ENCODE data around the gene CELF2.

Gene CELF2

DNA sequence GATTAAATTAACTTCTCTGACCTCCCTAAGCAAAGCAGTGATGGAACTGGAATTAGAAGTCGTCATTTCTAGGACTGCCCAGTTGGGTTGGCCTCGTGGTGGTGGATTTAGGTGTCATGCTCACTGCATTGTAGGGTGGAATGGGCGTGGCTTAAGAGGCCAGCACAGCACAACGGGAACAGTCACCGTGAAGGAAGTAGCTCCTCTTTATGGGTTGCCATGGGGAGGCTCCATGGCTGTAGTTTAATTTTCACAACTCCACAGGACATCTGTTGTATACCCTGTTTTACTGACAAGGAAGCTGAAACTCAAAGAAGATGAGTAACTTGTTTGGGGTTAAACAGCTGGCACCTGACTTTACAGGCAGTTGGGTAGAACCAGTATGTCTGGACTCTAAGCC lies 208.3 kb downstream of the CELF2 start:
- no peak overlapping the region for H3K4me3 ChIP-seq (ENCODE audit: low read depth, low read length)
- in situ Hi-C loops (cut with HindIII; ENCODE audit: low sequenced_read_pairs), result no loop called here
- no peak for DNase-seq (ENCODE audit: low read depth)
- TF ChIP-seq, protein P1, sequence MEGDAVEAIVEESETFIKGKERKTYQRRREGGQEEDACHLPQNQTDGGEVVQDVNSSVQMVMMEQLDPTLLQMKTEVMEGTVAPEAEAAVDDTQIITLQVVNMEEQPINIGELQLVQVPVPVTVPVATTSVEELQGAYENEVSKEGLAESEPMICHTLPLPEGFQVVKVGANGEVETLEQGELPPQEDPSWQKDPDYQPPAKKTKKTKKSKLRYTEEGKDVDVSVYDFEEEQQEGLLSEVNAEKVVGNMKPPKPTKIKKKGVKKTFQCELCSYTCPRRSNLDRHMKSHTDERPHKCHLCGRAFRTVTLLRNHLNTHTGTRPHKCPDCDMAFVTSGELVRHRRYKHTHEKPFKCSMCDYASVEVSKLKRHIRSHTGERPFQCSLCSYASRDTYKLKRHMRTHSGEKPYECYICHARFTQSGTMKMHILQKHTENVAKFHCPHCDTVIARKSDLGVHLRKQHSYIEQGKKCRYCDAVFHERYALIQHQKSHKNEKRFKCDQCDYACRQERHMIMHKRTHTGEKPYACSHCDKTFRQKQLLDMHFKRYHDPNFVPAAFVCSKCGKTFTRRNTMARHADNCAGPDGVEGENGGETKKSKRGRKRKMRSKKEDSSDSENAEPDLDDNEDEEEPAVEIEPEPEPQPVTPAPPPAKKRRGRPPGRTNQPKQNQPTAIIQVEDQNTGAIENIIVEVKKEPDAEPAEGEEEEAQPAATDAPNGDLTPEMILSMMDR (IDR thresholded peaks at IDR 0.05; ENCODE audit: low read depth, low read length, missing control alignments), result no peak

DNA sequence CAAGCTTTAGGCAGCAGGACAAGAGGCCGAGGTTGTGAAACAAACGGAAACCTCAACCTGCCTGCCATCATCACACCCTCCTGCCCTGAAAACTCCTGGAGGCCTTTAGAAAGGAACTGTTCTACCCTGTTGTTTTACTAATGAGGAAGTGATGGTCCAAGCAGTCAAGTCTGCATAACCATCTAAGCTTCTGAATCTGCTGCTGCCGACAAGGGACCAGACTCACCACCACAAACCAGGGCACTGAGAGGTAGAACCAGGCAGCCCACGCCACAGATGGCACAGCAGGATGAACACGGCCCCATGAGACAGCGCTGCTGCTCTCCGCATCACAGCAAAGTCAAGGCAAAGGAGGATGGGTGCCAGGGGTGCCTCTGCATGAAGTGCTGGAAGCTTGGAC lies 209.4 kb downstream of the CELF2 start:
- no peak overlapping the region for H3K4me3 ChIP-seq (ENCODE audit: low read depth, low read length)
- in situ Hi-C loops (cut with HindIII; ENCODE audit: low sequenced_read_pairs), result no loop called here
- TF ChIP-seq, protein P1 (IDR thresholded peaks at IDR 0.05; ENCODE audit: low read depth, low read length, missing control alignments), result no peak
- no peak for DNase-seq (ENCODE audit: low read depth)

DNA sequence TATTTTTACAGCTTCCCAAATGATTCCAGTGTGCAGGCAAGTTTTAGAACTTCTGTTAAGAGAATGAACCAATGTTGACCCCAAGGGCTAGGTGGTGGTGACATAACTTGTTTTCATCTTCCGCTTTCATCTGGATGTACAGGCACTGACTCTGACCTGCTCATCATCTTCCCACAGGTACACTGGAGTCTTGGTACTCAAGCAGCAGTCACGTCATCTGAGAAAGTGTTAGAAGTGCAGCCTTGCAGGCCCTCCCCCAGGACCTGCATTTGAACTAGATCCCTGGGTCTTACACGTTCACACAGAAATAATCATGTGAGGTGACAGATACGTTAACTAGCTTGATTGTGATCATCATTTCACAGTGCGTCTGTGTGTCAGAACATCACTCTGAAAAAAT lies 212.2 kb downstream of the CELF2 start:
- in situ Hi-C loops (cut with HindIII; ENCODE audit: low sequenced_read_pairs), result no loop called here
- no peak overlapping the region for H3K4me3 ChIP-seq (ENCODE audit: low read depth, low read length)
- TF ChIP-seq, protein P1 (IDR thresholded peaks at IDR 0.05; ENCODE audit: low read depth, low read length, missing control alignments), result no peak
- DNase-seq (ENCODE audit: low read depth), result no peak

DNA sequence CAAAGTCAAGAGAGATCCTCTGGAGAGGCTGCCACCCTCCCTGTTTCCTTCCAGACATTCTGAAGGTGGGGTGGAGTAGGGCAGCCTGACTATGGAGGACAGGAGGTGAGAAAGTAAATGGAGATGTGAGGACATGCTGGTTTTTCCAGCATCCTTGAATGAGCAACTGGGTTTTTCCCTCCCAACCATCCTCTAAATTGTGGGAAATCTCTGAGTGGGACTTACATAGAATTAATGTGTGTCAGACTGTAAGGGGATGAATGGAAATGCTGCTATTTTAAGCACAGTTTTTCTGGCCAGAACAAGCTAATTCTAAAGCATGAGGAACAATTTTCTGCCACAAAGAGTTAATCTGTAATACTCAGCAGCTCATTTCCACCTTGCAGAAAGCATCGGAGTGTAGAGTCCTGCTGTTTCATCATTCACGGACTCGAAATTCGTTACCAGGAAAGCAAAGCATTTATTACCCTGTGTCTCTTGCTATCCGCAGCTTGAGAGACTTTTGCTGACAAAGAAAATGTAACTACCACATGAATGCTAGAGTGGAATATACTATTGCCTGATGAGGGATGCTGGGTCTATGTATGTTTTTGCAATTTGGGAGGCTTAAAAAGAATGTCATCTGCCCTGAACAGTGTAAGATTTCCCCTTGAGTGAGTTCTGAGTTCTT lies 213.0 kb downstream of the CELF2 start:
- no peak overlapping the region for H3K4me3 ChIP-seq (ENCODE audit: low read depth, low read length)
- DNase-seq (ENCODE audit: low read depth), result no peak
- in situ Hi-C loops (cut with HindIII; ENCODE audit: low sequenced_read_pairs), result no loop called here
- TF ChIP-seq, protein P1 (IDR thresholded peaks at IDR 0.05; ENCODE audit: low read depth, low read length, missing control alignments), result no peak

DNA sequence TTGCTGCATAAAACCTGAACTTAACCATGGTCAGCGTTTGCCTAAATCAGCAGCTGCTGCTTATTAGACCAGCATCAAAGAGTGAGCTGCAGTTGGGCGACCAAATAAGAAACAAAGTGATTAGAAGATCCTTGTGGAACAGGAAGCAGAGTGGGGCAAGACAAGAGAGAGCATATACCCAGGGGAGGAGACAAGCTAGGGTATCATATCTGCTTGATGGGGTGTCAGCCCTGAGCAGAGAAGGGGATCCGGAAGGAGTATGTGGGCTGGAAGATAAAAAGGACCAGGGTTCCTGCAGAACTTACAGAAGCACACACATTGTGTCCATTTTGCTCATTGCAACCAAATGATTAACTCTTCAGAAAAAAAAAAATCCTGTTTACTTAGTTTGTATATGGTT lies 213.6 kb downstream of the CELF2 start:
- no peak for DNase-seq (ENCODE audit: low read depth)
- in situ Hi-C loops (cut with HindIII; ENCODE audit: low sequenced_read_pairs), result no loop called here
- TF ChIP-seq, protein P1 (IDR thresholded peaks at IDR 0.05; ENCODE audit: low read depth, low read length, missing control alignments), result no peak
- H3K4me3 ChIP-seq (ENCODE audit: low read depth, low read length), result no peak overlapping the region

DNA sequence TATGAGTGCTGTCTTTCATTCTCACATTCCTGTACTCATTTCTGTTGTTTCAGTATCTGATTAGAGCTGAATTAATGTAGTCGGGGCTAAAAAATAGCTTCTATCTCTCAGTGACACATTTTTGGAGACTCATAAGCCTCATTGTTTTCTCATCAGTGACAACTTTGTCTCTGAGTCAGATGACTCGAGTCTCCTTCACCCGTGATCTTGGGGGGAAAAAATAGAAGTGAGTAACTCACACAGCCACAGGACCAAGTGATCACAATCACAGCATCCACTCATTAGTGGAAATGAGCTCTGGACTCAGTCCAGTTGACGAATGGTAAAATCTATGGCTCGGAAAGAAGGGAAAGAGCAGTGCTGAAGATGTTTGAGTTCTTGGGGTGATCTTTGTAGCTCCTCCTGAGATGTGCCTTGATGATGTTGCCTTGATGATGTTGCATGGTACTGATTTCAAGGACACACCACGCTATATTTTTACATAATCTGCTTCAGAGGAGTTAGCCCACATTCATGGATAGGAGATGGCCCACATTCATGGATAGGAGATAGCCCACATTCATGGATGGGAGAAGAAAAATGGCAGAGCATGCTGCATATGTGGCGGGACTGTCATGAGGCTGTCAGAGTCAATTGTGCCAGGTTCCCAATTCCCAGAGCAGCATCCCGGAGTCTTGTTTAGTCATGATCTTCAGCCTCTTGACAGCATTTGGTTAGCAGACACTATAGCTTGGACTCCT lies 214.7 kb downstream of the CELF2 start:
- in situ Hi-C loops (cut with HindIII; ENCODE audit: low sequenced_read_pairs), result no loop called here
- TF ChIP-seq, protein P1 (IDR thresholded peaks at IDR 0.05; ENCODE audit: low read depth, low read length, missing control alignments), result no peak
- no peak for DNase-seq (ENCODE audit: low read depth)
- H3K4me3 ChIP-seq (ENCODE audit: low read depth, low read length), result no peak overlapping the region
